SK-MEL-5 (cell line): ENCODE measurements around the gene WDR7. TPM values are rescaled to one million over a fixed set of nuclear protein-coding genes. Genes with fewer than 3 reads are reported as not detected.

Experiments used
- DNase-seq: peaks from one replicate; pipeline ENCODE4 v3.0.0-alpha.2; 2016; ENCODE audit warnings: low read depth, low spot score
- in situ Hi-C: cut with HindIII; loops from 2 replicates; pipeline ENCODE4 v1.10.0; 2016; ENCODE audit warnings: low sequenced_read_pairs, high pct_unique_total_duplicates, low pct_unique_long_range_greater_than_20kb
- total RNA-seq: library from RNA; depleted of rRNA; stranded (reverse); fragments of >200 nt; shearing (Covaris generic); gene quantifications from 2 replicates; pipeline ENCODE4 v1.2.3, GENCODE V29; 2014

The WDR7 gene
- total RNA-seq, 1 experiment from 2014 or later: 9.3 TPM

DNA sequence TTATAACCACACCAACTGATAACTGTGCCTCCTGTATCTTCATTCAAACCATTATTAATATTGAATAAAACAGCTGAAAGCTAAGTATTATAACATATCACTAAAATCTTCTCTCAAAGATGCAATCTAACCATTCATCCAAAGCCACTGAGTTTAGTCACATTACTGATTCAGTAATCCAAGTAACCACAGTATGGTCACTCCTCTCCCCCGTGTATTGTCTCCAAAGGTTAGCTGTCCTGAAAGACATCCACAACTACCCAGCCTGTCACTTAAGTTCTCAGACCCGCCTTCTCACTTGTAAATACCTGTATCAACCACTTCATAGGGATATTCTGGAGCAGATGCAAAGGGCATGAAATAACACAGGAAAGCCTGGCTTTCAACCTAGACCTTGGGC is 282.3 kb downstream of the WDR7 start:
- in situ Hi-C loops: no loop called here
- DNase-seq: no peak

DNA sequence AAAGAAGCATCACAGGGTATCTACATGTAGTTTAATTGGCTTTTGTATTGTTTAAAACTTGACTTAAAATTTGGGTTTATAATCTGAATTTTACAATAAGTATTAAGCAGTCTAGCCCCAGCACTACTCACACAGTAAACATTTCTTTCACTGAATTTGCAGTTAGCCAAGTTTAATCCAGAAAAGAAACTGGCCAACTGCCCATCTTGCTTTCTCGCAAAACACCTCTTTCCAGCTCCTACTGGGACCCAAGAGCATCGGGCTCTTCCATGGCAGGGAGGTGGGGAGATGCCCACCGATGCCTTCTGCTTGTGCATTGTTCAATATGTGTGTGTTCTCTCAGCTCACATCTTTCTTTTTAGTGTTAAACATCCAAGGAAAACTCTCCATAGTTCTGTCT is 283.0 kb downstream of the WDR7 start:
- in situ Hi-C loops: no loop called here
- DNase-seq: no peak

DNA sequence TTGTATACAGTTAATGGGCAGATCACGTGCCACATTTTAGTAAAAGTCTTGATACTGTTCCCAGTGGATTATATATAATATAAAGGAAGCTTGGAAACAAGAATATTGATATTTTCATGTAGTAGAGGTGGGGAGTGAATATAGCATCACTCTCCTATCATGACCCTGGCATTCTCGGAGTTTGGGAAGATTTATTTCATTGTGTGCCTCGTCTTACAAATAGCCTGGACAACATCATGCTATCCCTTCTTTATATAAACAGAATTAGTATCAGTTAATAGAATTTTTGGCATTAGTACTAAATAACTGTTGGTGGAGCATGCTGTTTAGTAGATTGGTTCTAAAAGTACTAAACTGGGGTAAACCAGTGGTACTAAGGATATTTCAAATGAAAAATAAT is 283.7 kb downstream of the WDR7 start:
- DNase-seq: no peak
- in situ Hi-C loops: no loop called here

DNA sequence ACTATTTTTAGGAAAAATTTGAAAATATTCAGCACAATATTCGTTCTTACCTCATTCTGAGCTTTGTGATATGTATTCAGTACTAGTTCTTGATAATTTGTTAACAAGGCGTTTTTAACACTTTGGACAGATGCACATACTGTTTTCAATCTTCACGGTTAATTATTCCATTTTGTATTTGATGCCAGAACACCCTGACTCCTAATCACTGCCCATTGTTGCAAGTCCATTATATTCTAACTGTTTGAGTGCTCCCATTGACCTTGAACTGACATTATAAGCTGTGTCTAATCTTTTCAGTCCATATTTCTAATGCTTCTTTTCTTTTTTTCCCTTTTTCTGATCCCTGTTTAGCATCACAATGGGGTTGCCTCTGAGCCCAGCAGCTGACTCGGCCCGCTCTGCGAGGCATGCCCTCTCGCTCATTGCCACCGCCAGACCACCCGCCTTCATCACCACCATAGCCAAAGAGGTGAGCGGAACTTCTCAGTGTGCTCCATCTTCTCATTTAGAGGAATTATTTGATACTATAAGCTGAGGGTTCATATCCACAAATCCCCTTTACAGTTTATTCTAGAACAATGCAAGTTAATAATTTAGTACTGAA is 284.4 kb downstream of the WDR7 start:
- no peak for DNase-seq
- in situ Hi-C loops: no loop called here

DNA sequence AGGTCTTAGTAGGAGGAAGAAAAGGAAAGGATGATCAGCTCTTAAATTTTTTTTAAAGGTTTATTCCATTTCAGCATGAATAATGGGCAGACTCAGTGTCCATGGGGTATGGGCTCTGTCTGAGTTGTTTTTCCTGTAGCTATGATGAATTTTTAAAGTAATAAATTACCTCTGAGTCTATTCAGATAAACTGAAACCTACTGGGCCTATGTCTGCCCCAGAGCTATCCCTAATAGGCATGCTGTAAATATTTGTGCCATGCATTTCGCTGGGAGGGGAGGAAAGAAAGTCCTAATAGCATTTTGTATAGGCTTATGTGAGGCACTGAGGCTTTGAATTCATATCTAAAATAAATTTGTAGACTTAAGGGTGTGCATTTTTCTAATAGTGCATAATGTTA is 285.3 kb downstream of the WDR7 start:
- in situ Hi-C loops: no loop called here
- no peak for DNase-seq

DNA sequence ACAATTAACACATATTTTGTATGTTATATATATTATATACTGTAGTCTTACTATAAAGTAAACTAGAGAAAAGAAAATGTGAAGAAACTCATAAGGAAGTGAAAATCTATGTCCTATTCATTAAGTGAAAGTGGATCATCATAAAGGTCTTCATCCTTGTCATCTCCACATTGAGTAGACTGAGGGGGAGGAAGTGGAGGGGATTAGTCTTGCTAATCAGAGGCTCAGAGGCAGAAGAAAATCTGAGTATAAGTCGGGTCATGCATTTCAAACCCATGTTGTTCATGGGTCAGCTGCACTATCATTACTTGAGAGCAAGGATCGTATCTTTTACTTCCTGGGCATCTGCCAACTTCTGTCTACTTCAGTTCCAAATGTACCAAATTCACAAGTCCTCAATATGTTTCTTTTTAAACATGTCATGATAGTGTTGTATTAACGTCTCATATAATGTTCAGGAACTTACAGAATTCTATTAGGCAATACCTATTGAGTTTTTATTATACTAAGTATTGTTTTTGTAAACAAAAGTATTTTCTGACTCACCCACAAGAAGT is 286.8 kb downstream of the WDR7 start:
- DNase-seq: no peak
- in situ Hi-C loops: no loop called here

DNA sequence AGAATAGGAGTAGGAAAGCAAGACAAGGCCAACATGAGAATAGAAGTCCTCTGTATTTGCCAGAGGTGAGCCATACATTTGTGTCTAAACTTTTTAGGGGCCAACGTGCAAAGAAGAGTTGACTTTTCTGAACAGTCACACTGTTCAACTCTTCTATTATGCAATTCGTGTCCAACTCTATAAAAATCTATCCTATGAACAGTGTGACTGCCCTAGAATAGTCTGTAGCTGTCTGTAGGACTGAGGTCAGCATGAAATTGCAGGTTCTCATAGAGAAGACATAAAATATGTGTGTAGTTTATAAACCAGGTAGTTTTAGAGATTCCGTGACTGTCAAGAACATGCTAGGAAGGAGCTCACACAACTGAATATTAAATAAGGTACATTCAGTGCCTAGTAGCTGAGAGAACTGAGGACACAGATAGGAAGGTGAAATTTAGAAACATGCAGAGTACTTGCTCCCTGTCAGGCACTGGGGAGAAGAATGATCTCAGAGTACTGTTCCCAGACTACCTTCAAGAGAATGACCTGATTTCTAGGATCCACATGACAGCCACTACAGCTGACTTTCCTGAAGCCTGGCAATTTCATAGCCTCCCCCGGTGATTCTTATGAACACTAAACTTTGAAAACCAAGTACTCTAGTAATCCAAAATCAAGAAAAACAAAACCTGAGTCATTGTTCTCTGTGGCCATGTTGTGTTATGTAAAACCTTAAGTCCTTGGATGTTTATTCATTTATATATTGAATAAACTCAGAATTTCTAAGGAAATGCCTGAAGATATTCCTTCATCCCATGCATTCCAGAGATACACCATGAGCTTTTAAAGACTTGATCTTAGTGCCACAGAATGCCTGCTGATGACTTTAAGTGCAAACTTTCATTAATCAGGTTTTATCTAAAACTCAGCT is 294.3 kb downstream of the WDR7 start:
- DNase-seq: no peak
- in situ Hi-C loops: no loop called here

DNA sequence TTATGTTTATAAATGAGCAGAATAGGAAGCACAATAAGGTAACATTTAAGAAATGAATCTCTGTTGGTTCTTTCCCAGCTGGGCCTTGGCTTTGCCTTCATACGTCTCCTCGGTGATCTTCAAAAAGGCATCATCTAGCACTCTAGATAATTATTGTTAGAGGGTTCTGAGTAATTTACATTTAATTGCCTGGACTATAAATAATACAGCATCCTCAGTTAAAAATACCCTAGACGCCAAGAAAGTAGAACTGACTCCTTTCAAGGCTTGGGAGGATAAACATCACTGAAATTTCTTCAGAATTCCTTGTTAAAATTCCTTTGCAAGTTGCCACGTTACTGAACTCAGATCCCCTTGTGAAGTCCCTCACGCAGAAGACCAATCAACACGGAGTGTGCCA is 296.1 kb downstream of the WDR7 start:
- DNase-seq: no peak
- in situ Hi-C loops: no loop called here

DNA sequence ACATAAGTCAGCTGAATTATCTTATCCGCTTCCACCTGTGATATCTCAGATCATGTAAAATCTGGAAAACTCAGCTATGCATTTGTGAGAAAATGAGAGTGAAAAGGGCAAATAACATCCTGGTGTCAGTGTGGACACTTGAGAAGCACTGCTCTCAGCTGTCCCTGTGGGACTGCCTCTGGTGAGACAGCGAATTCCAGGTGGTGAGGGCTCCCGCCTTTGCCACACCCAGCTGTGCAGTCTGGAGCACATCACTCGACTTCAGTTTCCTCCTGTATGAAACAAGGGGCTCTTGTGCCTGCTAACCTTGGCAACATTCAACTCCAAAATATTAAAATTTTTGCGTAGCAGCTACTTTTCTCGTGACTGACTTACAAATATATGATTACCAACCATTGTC is 300.9 kb downstream of the WDR7 start:
- in situ Hi-C loops: no loop called here
- no peak for DNase-seq

DNA sequence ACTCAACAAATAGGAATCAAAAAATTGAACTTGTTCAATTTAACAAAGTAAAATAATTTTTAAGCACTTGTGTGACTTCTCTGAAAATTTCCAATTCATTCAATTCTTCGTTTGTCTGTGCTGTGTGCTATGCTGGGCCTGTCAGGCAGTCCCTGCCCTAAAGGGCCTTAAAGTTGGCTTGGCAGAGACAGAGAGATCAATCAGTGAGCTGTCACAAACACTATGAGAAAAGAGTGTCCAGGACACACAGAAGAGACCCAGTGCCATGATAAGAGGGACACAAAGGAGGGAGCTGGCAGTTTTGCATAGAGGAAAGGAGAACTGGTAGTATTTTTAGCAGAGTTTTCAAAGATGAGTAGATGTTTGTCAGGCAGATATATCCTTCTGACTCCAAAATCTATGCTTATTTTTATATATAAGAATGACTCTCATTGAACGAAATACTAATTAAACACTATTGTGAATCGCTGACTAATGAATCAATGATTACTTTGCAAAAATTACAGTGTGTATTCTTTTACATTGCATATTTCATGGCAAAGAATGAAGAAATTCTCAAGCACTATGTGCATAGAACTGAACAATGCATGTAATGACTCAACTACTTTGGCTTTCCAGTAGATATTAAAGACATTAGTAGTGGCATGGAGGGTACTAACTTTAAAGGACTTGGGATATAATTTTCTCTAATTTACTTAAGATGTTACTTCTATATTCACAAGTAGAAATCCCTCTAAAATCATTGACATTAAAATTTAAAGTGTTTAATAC is 302.5 kb downstream of the WDR7 start:
- DNase-seq: no peak
- in situ Hi-C loops: no loop called here

DNA sequence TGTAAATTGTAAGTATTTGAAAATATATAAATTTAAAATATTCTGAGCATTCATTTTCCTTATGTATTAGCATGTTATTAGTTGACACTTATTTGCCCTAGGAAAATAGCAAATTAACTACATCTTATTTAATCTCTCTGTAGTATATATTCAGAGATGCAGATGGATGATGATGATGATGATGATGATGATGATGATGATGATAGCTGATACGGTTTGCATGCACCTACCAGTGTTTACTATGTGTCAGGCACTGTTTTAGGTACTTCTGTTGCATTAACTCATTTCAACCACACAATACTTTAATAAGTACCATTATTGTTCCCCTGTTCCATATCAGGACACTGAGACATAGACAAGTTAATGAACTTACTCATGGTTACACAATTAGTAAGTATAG is 304.3 kb downstream of the WDR7 start:
- in situ Hi-C loops: no loop called here
- no peak for DNase-seq

DNA sequence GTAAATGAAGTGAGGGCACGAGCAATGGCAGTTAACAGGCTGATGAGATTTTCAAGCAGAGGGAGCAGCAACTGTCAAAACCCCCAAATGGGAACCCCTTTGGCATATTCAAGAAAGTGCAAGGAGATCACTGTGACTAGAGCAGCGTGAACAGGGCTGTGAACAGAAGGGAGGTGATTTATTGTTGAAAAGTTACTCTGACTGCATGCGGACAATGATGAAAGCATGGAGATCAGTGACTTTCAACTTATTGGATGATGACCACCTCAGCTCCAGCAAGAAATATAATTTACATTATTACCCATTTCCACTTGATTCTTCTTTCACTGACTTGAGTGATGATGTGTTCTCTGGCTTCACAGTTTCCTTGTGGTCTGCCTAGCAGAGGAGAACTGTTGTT is 308.0 kb downstream of the WDR7 start:
- no peak for DNase-seq
- in situ Hi-C loops: no loop called here

DNA sequence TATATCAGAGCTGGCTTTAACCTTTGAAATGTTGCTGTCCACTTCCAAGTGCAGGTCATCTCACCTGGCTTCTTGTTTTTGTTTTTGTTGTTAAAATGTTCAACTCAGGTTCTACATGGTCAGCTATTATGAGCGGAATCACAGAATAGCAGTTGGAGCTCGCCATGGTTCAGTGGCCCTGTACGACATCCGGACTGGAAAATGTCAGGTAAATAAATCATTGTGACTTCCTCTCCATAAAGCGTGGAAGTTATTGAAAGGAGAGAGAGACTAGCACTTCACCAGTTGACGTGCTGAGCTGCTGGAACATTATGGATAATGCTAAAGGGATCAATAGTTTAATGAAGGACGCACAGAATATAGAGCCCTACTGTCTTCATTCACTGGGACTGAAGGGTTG is 311.2 kb downstream of the WDR7 start:
- no peak for DNase-seq
- in situ Hi-C loops: no loop called here

DNA sequence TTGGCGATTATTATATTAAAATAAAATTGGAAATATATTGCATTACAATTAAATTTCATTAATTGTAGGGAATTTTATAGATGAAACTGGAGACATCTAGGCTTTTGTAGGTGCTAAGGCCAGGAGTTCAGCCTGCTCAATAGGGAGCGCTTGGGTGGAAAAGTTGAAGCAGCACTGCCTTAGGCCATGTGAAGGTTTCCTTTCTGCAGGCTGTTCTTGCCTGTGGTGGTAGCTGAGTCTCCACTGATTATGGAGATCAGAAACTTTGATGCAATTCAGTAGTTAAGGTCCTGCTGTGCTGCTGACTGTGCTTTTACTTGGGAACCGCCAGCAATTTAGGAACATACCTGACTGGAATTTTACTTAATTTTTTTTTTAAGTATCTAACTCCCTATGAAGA is 315.9 kb downstream of the WDR7 start:
- in situ Hi-C loops: no loop called here
- DNase-seq: no peak

DNA sequence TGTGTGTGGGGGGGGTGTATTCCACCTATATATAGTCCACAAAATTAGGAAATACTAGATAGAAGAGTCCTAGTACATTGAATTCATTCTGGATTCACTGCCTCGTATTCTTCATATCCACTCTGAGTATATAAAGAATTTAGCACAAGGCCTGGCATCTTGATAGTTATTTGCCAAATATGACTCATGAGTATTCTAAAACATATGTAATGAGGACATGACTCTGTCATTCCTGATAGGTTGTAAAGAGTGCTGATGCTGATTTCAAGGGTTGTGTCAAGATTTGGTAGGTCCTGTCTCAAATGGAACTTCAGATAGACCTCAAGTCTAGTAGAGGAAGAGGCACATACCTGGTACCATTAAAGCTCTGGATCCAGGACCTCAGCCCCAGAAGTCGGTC is 322.3 kb downstream of the WDR7 start:
- in situ Hi-C loops: no loop called here

DNA sequence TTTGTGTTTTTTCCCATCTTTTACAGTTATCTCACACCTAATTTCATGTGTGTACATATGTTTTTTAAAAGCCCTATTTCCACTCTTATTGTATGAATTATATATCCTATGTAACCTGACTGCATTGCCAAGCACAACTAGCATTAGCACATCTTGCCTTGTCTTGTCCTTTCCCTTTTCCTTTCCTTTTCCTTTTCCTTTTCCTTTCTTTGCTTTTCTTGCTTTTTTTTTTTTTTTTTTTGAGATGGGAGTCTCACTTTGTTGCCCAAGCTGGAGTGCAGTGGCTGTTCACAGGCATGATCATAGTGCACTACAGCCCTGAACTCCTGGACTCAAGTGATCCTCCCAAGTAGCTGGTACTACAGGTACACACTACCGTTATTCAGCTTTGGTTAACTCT is 323.0 kb downstream of the WDR7 start:
- in situ Hi-C loops: no loop called here
- no peak for DNase-seq

More for the DNA sequence above, 322.3 kb downstream of the WDR7 start:
- DNase-seq: no peak

DNA sequence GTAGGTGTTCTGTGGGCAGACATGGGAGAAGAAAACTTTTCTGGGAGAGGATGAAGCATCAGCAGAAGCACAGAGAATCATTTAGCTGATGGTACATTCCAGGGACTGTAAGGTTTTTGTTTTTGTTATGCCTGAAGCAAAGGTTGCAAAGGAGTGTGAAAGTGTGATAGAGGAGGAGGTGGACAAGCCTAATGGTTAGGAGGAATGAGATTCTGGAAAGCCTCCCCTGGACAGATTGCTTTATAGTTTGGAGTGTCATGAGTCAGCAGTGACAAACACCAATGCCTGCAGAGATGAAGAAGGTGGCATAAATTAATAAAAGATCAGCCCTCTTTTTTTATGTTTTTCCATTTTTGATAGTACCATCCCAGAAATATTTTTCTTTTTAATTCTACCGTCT is 324.1 kb downstream of the WDR7 start:
- in situ Hi-C loops: no loop called here
- DNase-seq: no peak

DNA sequence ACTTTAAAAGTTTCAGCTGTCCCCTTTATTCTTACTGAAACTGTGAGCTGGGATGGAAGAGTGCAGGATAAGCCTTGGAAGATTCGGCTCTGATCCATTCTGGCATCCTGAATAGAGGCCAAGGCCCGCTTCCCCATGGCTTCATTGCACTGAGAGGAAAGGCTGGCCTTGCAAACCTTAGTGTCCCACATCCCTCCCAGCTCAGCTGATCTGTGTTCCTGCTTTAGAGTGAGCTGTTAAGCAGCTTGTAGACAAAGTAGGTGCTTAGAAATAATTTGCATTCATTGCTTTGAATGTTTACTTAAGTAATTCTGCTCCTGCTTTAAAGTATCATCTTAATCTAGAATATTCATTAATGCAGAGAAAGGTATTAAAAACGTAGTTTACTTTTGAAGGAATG is 326.1 kb downstream of the WDR7 start:
- DNase-seq: no peak
- in situ Hi-C loops: no loop called here
